Right lobe of liver (tissue), 6 donors: ENCODE results near the gene TAB3. TPM values are rescaled to one million over a fixed set of nuclear protein-coding genes. Genes with fewer than 3 reads are reported as not detected.

ENCODE experiments used
- ATAC-seq, 4 donors: fragments of 200-7000 bp; cut with Tn5 transposase; one replicate each; pipeline ENCODE4 v1.9.1; 2020; ENCODE audit warnings: mild to moderate bottlenecking in 4 of 4, moderate library complexity in 4 of 4
- DNase-seq, 3 donors: peaks; one replicate each; pipeline ENCODE4 v3.0.0-alpha.2; 2020
- H3K27ac ChIP-seq, 3 donors: fragments of 200-600 bp; one replicate each; pipeline ENCODE4 v1.8.0; 2022
- H3K27me3 ChIP-seq, 2 donors: fragments of 200-600 bp; one replicate each; pipeline ENCODE4 v1.8.0; 2022
- H3K36me3 ChIP-seq, 4 donors: fragments of 200-600 bp; sonication (generic) in 1 of 4; one replicate each; pipeline versions ENCODE4 v1.5.1 to v1.8.0; 2017 to 2022; ENCODE audit warnings: control low read depth in 1 of 4
- H3K4me1 ChIP-seq, 4 donors: fragments of 200-600 bp; sonication (generic) in 1 of 4; one replicate each; pipeline versions ENCODE4 v1.5.1 to v1.8.0; 2017 to 2022; ENCODE audit warnings: control low read depth in 1 of 4
- H3K4me3 ChIP-seq, 3 donors: fragments of 200-600 bp; one replicate each; pipeline ENCODE4 v1.8.0; 2022
- H3K9me3 ChIP-seq, 4 donors: fragments of 200-600 bp; sonication (generic) in 1 of 4; one replicate each; pipeline versions ENCODE4 v1.5.1 to v1.8.0; 2017 to 2022; ENCODE audit warnings: control low read depth in 1 of 4
- POLR2A ChIP-seq: fragments of 450-650 bp; IDR thresholded peaks from one replicate; pipeline ENCODE4 v1.6.1; 2017; ENCODE audit warnings: antibody characterized with exemption, mild to moderate bottlenecking
- intact Hi-C, 2 donors: fragments of 100-400 bp; cut with DNase I; formaldehyde crosslinking; loops; one replicate each; pipeline versions ENCODE4 v1.11.2 to v1.14.1; 2022
- total RNA-seq, 6 experiments: library from RNA; depleted of rRNA in 2 of 6; stranded (reverse); fragments of >200 nt in 2 of 6; fragmentation: NEBNext Ultra II Directional in 3 of 6; extraction: Animal tissue kit (Norgen Biotek cat#: 25700) in 3 of 6; gene quantifications; one replicate each; pipeline versions ENCODE4 v1.1.0 to v1.2.4, GENCODE V29; 2016 to 2023
- TF ChIP-seq, protein P1 (sequence below), 4 donors: fragments of 200-600 bp in 3 of 4; fragments of 450-650 bp in 1 of 4; IDR thresholded peaks; one replicate each; pipeline versions ENCODE4 v1.5.1 to v1.8.0; 2016 to 2022; ENCODE audit warnings: antibody characterized with exemption in 4 of 4, mild to moderate bottlenecking in 2 of 4
- donor health status: DM: no; HTN: yes; CAD: no.
- donor health status: DM: no; HTN: no; CAD: no.
- donor health status: DM: no; HTN: no; CAD: no.
- donor health status: DM: no; HTN: yes; CAD: no.
- donor health status: DM: no; HTN: yes; CAD: no.

TAB3 gene
- total RNA-seq, 6 experiments from 2014 or later, result 17.1 to 38.6 (median 23.6) TPM

DNA sequence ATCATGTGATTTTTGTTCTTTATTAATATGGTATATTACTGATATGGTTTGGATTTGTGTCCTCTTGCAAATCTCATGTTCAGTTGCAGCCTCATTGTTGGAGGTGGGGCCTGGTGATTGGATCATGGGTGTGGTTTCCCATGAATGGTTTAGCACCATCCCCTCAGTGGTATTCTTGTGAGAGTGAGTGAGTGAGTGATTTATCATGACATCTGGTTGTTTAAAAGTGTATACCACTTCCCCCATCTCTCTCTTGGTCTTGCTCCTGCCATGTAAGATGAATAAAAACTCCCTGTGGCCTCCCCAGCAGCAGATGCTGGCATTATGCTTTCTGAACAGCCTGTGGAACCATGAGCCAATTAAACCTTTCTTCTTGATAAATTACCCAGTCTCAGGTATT, 111.5 kb downstream of the TAB3 start:
- TF ChIP-seq POLR2A, result no peak
- TF ChIP-seq, protein P1, sequence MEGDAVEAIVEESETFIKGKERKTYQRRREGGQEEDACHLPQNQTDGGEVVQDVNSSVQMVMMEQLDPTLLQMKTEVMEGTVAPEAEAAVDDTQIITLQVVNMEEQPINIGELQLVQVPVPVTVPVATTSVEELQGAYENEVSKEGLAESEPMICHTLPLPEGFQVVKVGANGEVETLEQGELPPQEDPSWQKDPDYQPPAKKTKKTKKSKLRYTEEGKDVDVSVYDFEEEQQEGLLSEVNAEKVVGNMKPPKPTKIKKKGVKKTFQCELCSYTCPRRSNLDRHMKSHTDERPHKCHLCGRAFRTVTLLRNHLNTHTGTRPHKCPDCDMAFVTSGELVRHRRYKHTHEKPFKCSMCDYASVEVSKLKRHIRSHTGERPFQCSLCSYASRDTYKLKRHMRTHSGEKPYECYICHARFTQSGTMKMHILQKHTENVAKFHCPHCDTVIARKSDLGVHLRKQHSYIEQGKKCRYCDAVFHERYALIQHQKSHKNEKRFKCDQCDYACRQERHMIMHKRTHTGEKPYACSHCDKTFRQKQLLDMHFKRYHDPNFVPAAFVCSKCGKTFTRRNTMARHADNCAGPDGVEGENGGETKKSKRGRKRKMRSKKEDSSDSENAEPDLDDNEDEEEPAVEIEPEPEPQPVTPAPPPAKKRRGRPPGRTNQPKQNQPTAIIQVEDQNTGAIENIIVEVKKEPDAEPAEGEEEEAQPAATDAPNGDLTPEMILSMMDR (IDR thresholded peaks at IDR 0.05), result no peak
- ATAC-seq, result no peak
- H3K36me3 ChIP-seq, result no peaks in the 10 kb centered on the region
- H3K27me3 ChIP-seq, result no peaks in the 10 kb centered on the region
- intact Hi-C loops, result no loop called here
- no peak overlapping the region for H3K27ac ChIP-seq
- H3K4me3 ChIP-seq, result no peak overlapping the region
- no peaks in the 10 kb centered on the region for H3K9me3 ChIP-seq
- no peaks in the 10 kb centered on the region for H3K4me1 ChIP-seq
- no peak for DNase-seq

Other genes starting within 250 kb of the TAB3 start
- 100 to 1,000 TPM in 3 of 6 experiments, 10 to 100 TPM in 3; 23.6 to 121 (median 73.2) TPM for gene GK, start 235.8 kb downstream of the TAB3 start, total RNA-seq
- gene FTHL17, start 182.8 kb upstream of the TAB3 start, total RNA-seq, result not detected